HepG2 (cell line): ENCODE measurements around the gene ATP5F1E. TPM values are rescaled to one million over a fixed set of nuclear protein-coding genes. Genes with fewer than 3 reads are reported as not detected.

Experiments used
- ETV6 ChIP-seq: sonication (generic); formaldehyde crosslinking; conservative IDR thresholded peaks from 2 replicates; pipeline ENCODE4 v1.4.0; 2020; ENCODE audit warnings: missing genetic modification reagents
- GMEB2 ChIP-seq: IDR thresholded peaks from 2 replicates; pipeline ENCODE4 v1.6.1; 2016; ENCODE audit warnings: missing biosample characterization, missing genetic modification reagents, low read depth
- HDAC1 ChIP-seq: sonication (generic); formaldehyde crosslinking; IDR thresholded peaks from 2 replicates; pipeline ENCODE4 v1.5.1; 2020; ENCODE audit warnings: mild to moderate bottlenecking, missing genetic modification reagents
- HIVEP1 ChIP-seq: sonication (generic); formaldehyde crosslinking; IDR thresholded peaks from 2 replicates; pipeline ENCODE4 v1.4.0; 2020; ENCODE audit warnings: mild to moderate bottlenecking, missing genetic modification reagents
- ISL2 ChIP-seq: sonication (generic); formaldehyde crosslinking; IDR thresholded peaks from 2 replicates; pipeline ENCODE4 v1.5.0; 2020; ENCODE audit warnings: missing genetic modification reagents
- MEIS2 ChIP-seq: sonication (generic); formaldehyde crosslinking; IDR thresholded peaks from 2 replicates; pipeline ENCODE4 v1.9.0; 2021; ENCODE audit warnings: mild to moderate bottlenecking, missing genetic modification reagents
- NFE2L2 ChIP-seq: fragments of 150-350 bp; IDR thresholded peaks from 2 replicates; pipeline ENCODE4 v1.6.1; 2014; ENCODE audit warnings: low read length
- SIX4 ChIP-seq: sonication (generic); formaldehyde crosslinking; IDR thresholded peaks from 2 replicates; pipeline ENCODE4 v1.4.0; 2020; ENCODE audit warnings: missing genetic modification reagents
- U2AF2 ChIP-seq: fragments of 200-400 bp; formaldehyde crosslinking; IDR thresholded peaks from 2 replicates; pipeline ENCODE4 v1.6.1; 2017; ENCODE audit warnings: low read depth, mild to moderate bottlenecking, low read length
- ZBTB40 ChIP-seq, 2 experiments: fragments of 450-650 bp in 1 of 2; sonication (generic) in 1 of 2; formaldehyde crosslinking in 1 of 2; IDR thresholded peaks; 2 replicates each; pipeline versions ENCODE4 v1.6.1 to v1.8.0; 2016 to 2022; ENCODE audit warnings: antibody characterized with exemption in 1 of 2, mild to moderate bottlenecking in 1 of 2, missing genetic modification reagents in 1 of 2
- ZKSCAN8 ChIP-seq: IDR thresholded peaks from 2 replicates; pipeline ENCODE4 v1.6.1; 2016; ENCODE audit warnings: borderline replicate concordance, missing genetic modification reagents, missing compliant biosample characterization
- ZNF451 ChIP-seq: sonication (generic); formaldehyde crosslinking; IDR thresholded peaks from 2 replicates; pipeline ENCODE4 v1.5.0; 2020; ENCODE audit warnings: mild to moderate bottlenecking, missing genetic modification reagents
- ZNF468 ChIP-seq: sonication (generic); formaldehyde crosslinking; IDR thresholded peaks from 2 replicates; pipeline ENCODE4 v1.8.0; 2022; ENCODE audit warnings: mild to moderate bottlenecking, moderate library complexity, missing genetic modification reagents
- ZNF549 ChIP-seq: sonication (generic); formaldehyde crosslinking; IDR thresholded peaks from 2 replicates; pipeline ENCODE4 v1.5.0; 2020; ENCODE audit warnings: missing genetic modification reagents
- ZNF788 ChIP-seq: sonication (generic); formaldehyde crosslinking; IDR thresholded peaks from 2 replicates; pipeline ENCODE4 v1.5.0; 2020; ENCODE audit warnings: mild to moderate bottlenecking, missing genetic modification reagents, borderline replicate concordance
- polyA plus RNA-seq, 8 experiments: library from polyadenylated mRNA; depleted of rRNA in 3 of 8; stranded (reverse) in 7 of 8; unstranded in 1 of 8; fragments of >200 nt; fragmentation: Illumina TruSeq in 4 of 8; extraction: Trizol in 4 of 8; gene quantifications; 2 replicates each; pipeline versions ENCODE4 v1.2.1 to v1.2.3, GENCODE V29; 2011 to 2016; ENCODE audit warnings: low read depth in 4 of 8, missing spikeins in 1 of 8, mixed read lengths in 1 of 8; ENCODE audit not compliant: insufficient read depth in 1 of 8
- total RNA-seq, 5 experiments: library from RNA; depleted of rRNA; stranded (reverse); fragments of >200 nt; fragmentation: Illumina TruSeq; extraction: Trizol; gene quantifications; 2 replicates each; pipeline ENCODE4 v1.2.3, GENCODE V29; 2016; ENCODE audit warnings: low read depth in 1 of 5
- TF ChIP-seq, protein P1 (sequence below): sonication (generic); formaldehyde crosslinking; IDR thresholded peaks from 2 replicates; pipeline ENCODE4 v1.9.0; 2021; ENCODE audit warnings: missing genetic modification reagents, mild to moderate bottlenecking, borderline replicate concordance

Gene ATP5F1E
- total and polyA plus RNA-seq, 2 of the 13 experiments (the other 11 are each of a cell fraction or from before 2014, with no cell fraction given), result 121 to 134 TPM

DNA sequence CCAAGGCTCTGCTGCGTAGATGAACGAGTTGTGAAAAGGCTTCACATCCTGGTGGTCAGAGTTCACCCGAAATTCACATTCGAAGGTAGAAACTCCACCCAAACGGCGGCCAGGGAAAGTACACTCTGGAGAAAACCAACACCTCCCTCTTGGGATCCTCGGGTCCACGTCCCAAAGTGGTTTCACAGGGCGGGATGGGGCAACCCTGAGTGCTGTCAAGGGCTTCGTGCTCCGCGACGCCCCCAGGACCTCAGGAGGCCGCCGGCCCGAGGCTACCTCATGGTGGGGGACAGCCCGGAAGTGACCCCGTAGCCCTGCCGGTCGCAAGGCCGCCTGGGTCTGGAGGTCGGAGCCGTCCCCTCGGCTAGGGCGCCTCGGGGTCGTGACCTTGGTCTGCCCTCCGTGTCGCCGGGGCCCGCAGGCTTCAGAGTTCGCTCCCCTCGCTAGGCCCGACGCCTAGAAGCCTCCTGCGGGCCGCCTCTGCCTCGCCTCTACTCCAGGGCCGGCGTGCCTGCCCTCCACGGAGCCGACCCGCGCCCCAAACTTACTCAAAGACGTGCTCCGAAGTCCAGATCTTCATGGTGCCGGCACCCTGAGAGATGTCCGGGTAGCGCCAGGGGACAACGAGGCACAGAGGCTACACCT, 10.1 kb upstream of the ATP5F1E start, which contains the start of gene PRELID3B (continued):
- TF ChIP-seq U2AF2 (no peak), NFE2L2 (no peak), SIX4 (CRISPR knock-in tag) (no peak), HIVEP1 (CRISPR knock-in tag) (peak; percentile 94), ZNF549 (CRISPR knock-in tag) (no peak), GMEB2 (CRISPR knock-in tag) (no peak), ISL2 (CRISPR knock-in tag) (0 out of 2 replicates have a peak, but pooled peaks have one; percentile 16), MEIS2 (CRISPR knock-in tag) (peak; percentile 80), ETV6 (no peak), ZKSCAN8 (CRISPR knock-in tag) (no peak), HDAC1 (CRISPR knock-in tag) (peak; percentile 66; the same call in 1 of the 2 replicates), ZNF468 (CRISPR knock-in tag) (no peak), ZBTB40 (IDR thresholded peaks at IDR 0.05) (no peak), ZBTB40 (CRISPR knock-in tag; IDR thresholded peaks at IDR 0.05) (peak; percentile 90), ZNF451 (CRISPR knock-in tag) (peak; percentile 68; the same call in 1 of the 2 replicates), ZNF788 (CRISPR knock-in tag) (0 out of 2 replicates have a peak, but pooled peaks have one; percentile 32)
- TF ChIP-seq, protein P1, sequence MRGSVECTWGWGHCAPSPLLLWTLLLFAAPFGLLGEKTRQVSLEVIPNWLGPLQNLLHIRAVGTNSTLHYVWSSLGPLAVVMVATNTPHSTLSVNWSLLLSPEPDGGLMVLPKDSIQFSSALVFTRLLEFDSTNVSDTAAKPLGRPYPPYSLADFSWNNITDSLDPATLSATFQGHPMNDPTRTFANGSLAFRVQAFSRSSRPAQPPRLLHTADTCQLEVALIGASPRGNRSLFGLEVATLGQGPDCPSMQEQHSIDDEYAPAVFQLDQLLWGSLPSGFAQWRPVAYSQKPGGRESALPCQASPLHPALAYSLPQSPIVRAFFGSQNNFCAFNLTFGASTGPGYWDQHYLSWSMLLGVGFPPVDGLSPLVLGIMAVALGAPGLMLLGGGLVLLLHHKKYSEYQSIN (CRISPR knock-in tag), result no peak
